ENCODE data around the gene DIO3.

The DIO3 gene

DNA sequence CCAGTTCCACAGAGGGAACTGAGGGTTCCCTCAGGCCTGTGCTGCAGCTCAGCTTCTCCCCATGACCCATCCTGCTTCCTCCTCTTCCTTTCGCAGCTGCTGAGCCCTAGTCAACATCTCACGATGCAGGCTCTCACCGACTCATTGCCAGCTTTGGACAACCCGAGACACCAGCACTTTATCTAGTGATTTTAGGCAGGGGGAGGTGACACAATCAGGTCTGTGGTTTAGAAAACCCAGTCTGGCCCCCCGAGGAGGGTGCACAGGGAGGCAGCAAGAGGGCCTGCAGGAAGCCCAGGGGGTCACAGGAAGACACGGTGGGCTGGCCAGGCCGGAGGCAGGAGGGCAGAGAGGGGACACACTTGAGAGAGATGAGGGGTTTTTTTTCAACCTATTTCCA is 35.4 kb downstream of the DIO3 start:
- no peak for TF ChIP-seq FOXP2 (optimal IDR thresholded peaks at IDR 0.05; ENCODE audit: borderline replicate concordance, extremely low read depth, extremely low read length, insufficient read depth)
- TF ChIP-seq TAF1 (IDR thresholded peaks at IDR 0.05; ENCODE audit: borderline replicate concordance, insufficient read depth, low read length): no peak
- no peak for TF ChIP-seq POLR2AphosphoS5 (IDR thresholded peaks at IDR 0.05; ENCODE audit: low read depth, low read length)
- TF ChIP-seq SIN3A (IDR thresholded peaks at IDR 0.05; ENCODE audit: borderline replicate concordance, insufficient read depth, low read length): no peak
- TF ChIP-seq, protein P1, sequence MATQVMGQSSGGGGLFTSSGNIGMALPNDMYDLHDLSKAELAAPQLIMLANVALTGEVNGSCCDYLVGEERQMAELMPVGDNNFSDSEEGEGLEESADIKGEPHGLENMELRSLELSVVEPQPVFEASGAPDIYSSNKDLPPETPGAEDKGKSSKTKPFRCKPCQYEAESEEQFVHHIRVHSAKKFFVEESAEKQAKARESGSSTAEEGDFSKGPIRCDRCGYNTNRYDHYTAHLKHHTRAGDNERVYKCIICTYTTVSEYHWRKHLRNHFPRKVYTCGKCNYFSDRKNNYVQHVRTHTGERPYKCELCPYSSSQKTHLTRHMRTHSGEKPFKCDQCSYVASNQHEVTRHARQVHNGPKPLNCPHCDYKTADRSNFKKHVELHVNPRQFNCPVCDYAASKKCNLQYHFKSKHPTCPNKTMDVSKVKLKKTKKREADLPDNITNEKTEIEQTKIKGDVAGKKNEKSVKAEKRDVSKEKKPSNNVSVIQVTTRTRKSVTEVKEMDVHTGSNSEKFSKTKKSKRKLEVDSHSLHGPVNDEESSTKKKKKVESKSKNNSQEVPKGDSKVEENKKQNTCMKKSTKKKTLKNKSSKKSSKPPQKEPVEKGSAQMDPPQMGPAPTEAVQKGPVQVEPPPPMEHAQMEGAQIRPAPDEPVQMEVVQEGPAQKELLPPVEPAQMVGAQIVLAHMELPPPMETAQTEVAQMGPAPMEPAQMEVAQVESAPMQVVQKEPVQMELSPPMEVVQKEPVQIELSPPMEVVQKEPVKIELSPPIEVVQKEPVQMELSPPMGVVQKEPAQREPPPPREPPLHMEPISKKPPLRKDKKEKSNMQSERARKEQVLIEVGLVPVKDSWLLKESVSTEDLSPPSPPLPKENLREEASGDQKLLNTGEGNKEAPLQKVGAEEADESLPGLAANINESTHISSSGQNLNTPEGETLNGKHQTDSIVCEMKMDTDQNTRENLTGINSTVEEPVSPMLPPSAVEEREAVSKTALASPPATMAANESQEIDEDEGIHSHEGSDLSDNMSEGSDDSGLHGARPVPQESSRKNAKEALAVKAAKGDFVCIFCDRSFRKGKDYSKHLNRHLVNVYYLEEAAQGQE (IDR thresholded peaks at IDR 0.05; ENCODE audit: insufficient read depth in 1 of 2, low read depth in 2 of 2, low read length in 2 of 2): no peak

DNA sequence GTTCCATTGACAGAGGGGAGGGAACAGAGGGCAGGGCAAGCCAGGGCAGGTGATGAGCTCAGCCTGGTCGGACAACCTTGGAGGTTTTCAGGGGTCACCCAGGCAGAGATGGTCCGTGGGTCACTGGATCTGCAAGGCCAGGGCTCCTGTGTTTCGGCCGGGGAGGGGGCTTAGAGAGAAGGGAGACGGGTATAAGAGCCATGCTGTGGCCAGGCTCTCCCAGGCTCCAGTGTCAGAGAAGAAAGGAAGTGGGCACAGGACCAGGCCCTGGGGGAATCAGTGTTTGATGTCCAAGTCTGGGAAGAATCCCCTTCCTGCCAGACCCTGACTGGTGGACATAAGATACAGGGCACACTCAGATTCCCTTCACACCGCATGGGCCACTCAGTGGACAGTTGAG is 36.9 kb downstream of the DIO3 start:
- TF ChIP-seq SIN3A (IDR thresholded peaks at IDR 0.05; ENCODE audit: borderline replicate concordance, insufficient read depth, low read length) (no peak), POLR2AphosphoS5 (IDR thresholded peaks at IDR 0.05; ENCODE audit: low read depth, low read length) (no peak), FOXP2 (optimal IDR thresholded peaks at IDR 0.05; ENCODE audit: borderline replicate concordance, extremely low read depth, extremely low read length, insufficient read depth) (no peak), TAF1 (IDR thresholded peaks at IDR 0.05; ENCODE audit: borderline replicate concordance, insufficient read depth, low read length) (no peak)
- TF ChIP-seq, protein P1 (IDR thresholded peaks at IDR 0.05; ENCODE audit: insufficient read depth in 1 of 2, low read depth in 2 of 2, low read length in 2 of 2): no peak

DNA sequence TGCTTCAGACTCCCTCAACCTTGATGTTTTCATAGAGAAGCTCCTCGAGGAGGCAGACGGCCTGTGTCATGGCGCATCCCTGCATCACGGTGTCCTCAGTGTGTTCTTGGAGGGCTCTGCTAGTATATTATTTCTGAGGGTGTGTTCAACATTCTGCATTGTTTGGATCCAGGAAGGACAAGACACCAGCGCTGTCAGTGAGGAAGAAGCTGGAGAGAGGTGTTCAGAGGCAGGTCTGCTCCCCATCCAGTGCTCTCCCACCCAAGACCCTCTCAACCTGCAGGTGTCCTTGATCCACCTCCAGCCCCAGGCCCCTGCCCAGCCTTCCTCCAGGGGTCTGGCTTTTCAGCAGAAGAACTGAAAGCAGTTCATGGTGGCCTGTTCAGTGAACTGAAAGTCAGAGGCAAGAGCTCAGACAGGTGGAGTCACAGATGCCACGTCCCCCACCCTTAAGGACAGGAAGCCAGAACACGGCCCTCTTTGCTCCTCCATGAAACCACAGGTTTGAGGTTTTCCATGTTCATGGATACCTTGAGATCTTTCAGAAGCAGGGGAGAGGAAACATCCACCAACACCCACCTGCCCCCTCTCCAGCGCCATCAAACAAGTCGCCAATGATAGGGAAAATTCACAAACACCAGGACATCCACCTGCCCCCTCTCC is 37.4 kb downstream of the DIO3 start:
- no peak for TF ChIP-seq TAF1 (IDR thresholded peaks at IDR 0.05; ENCODE audit: borderline replicate concordance, insufficient read depth, low read length)
- TF ChIP-seq, protein P1 (IDR thresholded peaks at IDR 0.05; ENCODE audit: insufficient read depth in 1 of 2, low read depth in 2 of 2, low read length in 2 of 2): no peak
- TF ChIP-seq SIN3A (IDR thresholded peaks at IDR 0.05; ENCODE audit: borderline replicate concordance, insufficient read depth, low read length): no peak
- no peak for TF ChIP-seq POLR2AphosphoS5 (IDR thresholded peaks at IDR 0.05; ENCODE audit: low read depth, low read length)
- no peak for TF ChIP-seq FOXP2 (optimal IDR thresholded peaks at IDR 0.05; ENCODE audit: borderline replicate concordance, extremely low read depth, extremely low read length, insufficient read depth)

DNA sequence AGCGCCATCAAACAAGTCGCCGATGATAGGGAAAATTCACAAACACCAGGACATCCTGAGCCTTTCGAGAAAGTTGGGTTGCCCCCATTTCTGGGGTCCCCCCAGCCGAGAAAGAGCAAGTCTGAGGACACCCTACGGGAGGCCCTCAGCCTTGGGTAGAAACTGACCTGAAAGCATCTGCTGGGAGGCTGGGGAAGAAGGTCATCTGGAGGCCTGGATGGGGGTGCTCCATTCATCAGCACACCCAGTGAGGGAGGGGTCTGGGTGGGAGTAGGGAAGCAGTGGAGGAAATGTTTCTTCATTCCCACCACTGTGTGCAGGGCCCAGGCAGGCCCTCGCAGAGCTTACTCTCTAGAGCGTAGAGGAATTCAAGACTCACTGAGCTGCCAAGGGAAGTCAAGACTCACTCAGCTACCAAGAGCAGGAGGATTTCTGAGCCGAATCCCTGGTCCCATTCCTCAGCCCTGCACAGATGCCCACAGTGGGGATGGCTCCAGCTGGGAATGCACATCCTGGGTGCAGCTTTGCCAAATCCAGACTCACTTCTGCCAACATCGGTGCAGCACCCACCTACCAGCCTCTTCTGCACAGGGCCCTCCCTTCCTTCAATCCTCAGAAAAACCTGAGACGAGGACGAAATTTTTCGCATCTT is 38.1 kb downstream of the DIO3 start:
- TF ChIP-seq TAF1 (IDR thresholded peaks at IDR 0.05; ENCODE audit: borderline replicate concordance, insufficient read depth, low read length) (no peak), POLR2AphosphoS5 (IDR thresholded peaks at IDR 0.05; ENCODE audit: low read depth, low read length) (no peak), FOXP2 (optimal IDR thresholded peaks at IDR 0.05; ENCODE audit: borderline replicate concordance, extremely low read depth, extremely low read length, insufficient read depth) (no peak), SIN3A (IDR thresholded peaks at IDR 0.05; ENCODE audit: borderline replicate concordance, insufficient read depth, low read length) (no peak)
- TF ChIP-seq, protein P1 (IDR thresholded peaks at IDR 0.05; ENCODE audit: insufficient read depth in 1 of 2, low read depth in 2 of 2, low read length in 2 of 2): no peak

Data from PFSK-1 (cell line).